ENCODE results near the gene RABGEF1. TPM values are rescaled to one million over a fixed set of nuclear protein-coding genes. Genes with fewer than 3 reads are reported as not detected.
"Not testable (repeated sequence)": the region's sequence is repeated elsewhere in the genome, so short reads cannot be mapped to it uniquely, and the experiment has no call there.

Gene RABGEF1
- total RNA-seq, 1 experiment from 2014 or later = 47.9 TPM

DNA sequence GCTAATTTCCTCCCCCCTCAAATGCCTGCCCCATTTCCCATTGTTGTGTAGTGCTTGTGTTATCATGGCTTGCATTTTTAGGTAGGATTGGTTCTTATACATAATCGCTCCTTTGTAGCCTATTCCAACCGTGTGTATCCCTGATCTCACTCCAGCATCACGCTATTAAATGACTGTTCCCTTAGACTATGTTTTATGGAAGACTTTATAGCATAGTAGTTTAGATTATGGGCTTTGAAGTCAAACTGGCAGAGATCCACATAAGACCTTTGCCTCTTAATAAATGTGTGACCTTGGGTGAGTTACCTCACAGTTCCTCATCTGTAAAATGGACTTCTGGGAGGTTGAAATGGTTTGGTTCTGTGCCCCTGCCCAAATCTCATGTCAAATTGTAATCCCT lies 5.4 kb upstream of the RABGEF1 start:
- DNase-seq (ENCODE audit: low spot score) = no peak

DNA sequence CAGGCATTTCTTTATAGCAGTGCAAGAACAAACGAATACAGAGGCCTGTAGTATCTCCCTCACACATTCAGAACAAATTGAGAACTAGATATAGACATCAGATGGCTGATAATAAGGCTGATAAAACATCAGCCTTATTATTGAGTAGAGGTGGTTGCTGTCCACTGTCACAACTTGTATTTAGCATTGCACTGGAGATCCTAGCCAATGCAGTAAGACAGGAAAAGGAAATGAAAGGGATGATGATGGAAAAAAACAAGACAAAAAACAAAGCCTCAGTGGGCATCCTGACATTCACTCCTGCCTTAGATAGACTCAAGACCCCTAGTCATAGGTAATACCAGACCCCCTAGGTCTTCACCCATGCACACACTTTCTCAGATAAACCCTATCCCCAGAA lies 4.7 kb upstream of the RABGEF1 start:
- DNase-seq (ENCODE audit: low spot score) = no peak

DNA sequence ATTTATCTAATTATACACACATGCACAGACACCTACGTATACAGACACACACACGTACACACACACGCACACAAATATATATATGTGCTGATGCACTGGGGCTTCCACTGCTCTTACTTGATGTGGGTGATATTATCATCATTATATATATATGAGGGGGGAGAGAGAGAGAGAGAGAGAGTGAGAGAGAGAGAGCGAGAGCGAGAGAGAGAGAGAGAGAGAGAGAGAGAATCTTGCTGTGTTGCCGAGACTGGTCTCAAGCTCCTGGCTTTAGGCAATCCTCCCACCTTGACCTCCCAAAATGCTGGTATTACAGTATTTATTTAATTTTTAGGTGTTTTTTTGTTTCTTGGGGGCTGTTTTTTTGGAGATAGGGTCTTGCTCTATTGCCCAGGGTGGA lies 3.6 kb upstream of the RABGEF1 start:
- DNase-seq (ENCODE audit: low spot score) = no peak

DNA sequence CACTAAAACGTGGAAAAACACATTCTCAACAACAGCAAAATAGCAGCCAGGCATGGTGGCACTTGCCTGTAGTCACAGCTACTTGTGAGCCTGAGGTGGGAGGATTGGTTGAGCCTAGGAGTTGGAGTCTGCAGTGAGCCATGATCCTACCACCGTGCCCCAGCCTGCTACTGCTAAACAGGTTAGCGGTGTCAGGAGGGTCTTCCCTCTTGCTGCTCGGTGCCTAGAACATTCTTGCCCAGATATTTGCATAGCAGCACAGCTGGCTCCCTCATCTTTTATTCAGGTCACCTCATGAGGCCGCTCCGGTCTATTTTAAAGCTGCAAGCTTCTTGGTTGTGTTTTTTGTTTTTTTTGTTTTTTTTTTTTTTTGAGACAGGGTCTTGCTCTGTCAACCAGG lies 2.9 kb upstream of the RABGEF1 start:
- no peak for DNase-seq (ENCODE audit: low spot score)

DNA sequence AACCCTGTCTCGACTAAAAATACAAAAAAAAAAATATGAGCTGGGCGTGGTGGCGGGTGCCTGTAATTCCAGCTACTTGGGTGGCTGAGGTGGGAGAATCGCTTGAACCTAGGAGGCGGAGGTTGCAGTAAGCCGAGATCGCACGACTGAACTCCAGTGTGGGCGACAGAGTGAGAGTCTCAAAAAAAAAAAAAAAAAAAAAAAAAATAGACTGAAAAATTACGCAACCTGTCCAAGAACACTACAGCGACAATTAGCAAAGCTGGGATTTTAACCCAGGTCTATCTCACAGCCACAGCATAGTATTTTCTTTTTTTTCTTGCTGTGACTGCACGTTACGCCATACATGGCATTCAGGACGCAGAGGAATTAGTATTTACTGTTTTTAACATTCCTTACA lies 1.1 kb upstream of the RABGEF1 start:
- no peak for DNase-seq (ENCODE audit: low spot score)

DNA sequence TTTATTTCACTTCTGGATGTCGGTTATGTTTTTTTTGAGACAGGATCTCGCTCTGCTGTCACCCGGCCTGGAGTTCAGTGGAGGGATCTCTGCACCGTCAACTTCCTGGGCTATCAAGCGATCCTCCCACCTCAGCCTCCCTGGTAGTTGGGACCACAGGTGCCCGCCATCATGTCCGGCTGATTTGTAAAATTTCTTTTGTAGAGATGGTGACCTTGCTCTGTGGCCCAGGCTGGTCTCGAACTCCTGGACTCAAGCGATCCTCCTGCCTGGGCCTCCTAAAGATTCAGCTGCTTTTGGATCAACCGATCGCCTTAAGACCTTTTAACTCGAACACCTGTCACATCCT lies 606 bp upstream of the RABGEF1 start:
- DNase-seq (ENCODE audit: low spot score) = no peak

DNA sequence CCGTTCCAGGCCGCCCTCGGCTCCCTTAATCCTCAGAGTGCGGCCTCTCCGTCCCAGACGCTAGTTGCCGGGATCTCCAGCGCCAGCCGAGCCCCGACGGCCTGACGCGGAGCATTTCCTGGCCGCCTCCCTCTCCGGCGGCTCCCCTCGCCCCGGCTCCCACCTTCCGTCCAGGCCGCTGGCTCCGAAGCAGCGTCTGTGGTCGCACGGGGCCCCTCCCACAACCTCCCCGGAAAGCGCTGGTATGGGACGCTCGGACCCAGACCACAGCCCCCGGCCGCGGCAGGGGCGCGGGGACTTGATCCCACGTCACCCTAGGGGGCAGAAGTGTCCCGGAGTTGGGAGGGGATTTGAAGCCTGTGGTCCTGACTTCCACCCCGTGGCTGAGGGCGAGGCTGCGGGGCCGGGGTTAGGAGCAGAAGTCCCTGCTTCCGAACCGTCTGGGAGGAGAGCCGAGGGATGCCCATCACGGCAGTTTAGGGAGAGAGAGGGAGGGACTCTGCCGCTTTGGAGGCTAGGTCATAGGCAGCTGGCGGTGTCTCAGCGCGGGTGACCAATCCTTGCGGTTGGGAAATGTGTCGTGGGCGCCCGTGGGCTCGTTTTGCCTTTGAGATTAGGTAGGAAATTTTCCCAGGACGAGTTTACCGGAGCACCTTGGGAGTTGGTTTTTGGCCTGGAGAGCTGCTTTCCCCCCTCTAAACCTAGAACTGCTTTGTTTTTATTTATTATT lies 612 bp downstream of the RABGEF1 start:
- peak; percentile 40 for DNase-seq (ENCODE audit: low spot score)

DNA sequence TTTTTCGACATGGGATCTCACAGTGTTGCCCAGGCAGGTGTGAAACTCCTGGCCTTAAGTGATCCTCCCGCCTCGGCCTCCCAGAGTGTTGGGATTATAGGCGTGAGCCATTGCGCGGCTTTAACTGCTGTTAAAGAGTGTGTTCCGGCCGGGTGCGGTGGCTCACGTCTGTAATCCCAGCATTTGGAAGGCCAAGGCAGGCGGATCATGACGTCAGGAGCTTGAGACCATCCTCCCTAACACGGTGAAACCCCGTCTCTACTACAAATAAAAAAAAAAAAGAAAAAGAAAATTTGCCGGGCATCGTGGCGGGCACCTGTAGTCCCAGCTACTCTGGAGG lies 1.1 kb downstream of the RABGEF1 start:
- peak; percentile 45 for DNase-seq (ENCODE audit: low spot score)

DNA sequence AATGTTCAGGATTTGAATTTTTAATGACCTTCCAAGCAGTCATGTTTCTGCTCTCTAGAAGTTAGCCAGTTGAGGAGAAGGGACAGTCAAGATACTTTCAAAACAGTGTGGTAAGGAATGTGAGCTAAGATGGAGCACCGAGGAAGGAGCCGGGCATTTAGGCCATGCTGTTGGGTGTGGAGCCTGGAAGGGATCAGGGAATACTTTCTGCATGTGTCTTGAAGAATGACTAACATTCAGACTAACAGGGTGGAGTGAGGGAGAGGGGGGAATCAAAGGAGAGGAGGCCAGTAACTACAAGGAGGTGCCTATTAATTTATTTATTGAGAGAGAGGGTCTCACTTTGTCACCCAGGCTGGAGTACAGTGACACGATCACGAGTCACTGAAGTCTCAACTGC lies 1.8 kb downstream of the RABGEF1 start:
- DNase-seq (ENCODE audit: low spot score) = peak; percentile 56

DNA sequence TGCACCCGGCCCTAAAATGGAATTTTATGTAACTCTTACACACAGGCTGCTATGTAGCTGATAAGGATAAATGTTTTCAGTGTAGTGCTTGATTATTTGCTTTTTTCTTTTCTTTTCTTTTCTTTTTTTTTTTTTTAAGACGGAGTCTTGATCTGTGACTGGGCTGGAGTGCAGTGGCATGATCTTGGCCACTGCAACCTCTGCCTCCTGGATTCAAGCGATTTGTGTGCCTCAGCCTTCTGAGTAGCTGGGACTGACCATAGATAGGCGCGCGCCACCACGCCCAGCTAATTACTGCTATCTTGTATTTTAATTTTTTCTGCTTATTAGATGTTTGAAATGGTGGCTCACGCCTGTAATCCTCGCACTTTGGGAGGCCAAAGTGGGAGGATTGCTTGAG lies 3.4 kb downstream of the RABGEF1 start:
- DNase-seq (ENCODE audit: low spot score) = no peak

DNA sequence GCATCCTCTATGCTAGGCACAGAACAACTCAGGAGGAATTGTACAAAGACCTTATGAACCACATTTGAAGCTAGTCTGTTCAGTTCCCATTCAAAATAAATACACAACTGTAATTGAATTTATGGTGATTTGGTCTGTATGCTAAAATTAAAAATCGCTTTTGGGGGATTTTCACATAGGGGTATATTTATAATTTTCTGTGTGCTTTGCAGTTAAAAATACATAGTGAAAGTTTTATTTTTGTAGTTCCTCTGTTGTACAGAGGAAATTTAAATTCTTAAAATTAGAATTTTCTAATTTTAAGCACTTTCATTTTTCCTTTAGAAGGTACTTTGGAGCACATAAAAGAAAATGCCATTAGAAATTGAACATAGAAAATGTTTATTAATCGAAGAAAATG lies 6.9 kb downstream of the RABGEF1 start:
- DNase-seq (ENCODE audit: low spot score) = no peak

DNA sequence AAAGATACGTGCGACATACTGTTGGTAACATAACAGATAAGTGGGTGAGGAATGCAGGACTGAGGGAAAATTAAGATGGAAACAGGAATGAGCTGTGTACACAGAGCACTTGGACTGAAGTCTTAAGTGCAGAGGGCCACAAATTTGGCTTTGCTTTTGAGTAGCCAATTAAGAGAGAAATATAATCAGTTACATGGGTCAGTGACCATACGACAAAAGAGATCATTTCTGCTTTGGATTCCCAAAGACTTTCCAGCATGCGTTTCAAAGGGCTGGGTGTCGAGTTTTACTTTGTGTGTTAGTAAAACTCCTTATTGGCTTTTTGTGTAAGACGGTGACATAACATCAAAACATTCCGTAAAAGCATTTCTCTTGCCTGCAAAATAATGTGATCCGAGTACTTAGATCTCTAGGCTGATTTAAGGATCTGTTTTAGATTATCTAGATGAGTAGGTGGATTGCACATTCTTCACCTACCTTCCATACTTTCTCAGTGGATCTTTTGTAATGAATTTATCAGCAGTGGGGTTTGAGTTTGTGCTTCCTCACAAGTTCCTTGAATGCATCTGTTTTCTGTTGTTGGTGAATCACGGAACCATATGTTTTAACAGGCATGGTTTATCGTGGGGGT lies 7.5 kb downstream of the RABGEF1 start:
- no peak for DNase-seq (ENCODE audit: low spot score)

DNA sequence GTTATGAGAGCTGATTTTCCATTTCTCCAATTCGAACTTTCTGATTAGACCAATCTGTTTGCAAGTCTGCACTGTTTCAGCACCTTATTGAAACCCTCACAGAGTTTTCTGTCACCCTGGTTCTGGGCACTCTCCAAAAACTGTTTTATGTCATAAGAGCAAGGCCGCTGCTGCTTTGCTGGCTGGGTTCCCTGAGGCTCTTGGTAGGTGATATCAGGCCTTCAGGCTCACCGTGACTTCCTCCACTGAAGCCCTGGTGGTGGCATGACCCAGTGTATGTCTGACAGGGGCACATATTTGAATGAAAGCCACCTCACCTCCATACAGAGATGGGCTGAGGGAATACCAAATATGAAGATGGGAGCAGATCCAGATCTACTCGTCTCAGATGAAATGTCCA lies 8.3 kb downstream of the RABGEF1 start:
- DNase-seq (ENCODE audit: low spot score) = no peak

DNA sequence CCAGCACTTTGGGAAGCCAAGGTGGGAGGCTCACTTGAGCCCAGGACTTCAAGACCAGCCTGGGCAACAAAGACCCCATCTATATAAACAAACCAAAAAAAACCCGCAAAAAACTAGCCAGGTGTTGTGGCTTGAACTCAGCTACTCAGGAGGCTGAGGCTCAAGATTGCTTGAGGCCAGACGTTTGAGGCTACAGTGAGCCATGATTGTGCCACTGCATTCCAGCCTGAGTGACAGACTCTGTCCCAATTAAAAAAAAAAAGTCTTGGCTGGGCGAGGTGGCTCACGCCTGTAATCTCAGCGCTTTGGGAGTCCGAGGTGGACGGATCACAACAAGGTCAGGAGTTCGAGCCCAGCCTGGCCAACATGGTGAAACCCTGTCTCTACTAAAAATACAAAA lies 11.4 kb downstream of the RABGEF1 start:
- no peak for DNase-seq (ENCODE audit: low spot score)

DNA sequence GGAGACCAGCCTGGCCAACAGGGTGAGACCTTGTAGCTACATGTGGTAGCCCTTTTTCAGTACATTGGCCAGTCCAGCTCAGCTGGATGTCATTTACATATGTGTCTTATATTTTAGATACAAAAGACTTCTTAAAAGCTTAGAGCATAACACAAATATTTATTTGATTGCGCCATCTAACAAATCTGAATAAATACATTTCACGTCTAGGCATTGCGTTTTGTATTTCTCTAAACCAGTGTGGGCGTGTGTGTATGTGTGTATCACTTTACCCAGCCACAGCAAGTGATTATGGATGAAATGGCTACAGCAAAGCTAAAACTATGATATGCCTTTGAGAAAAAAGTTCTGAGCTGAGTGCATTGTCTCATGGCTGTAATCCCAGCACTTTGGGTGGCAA lies 14.0 kb downstream of the RABGEF1 start:
- DNase-seq (ENCODE audit: low spot score) = no peak

DNA sequence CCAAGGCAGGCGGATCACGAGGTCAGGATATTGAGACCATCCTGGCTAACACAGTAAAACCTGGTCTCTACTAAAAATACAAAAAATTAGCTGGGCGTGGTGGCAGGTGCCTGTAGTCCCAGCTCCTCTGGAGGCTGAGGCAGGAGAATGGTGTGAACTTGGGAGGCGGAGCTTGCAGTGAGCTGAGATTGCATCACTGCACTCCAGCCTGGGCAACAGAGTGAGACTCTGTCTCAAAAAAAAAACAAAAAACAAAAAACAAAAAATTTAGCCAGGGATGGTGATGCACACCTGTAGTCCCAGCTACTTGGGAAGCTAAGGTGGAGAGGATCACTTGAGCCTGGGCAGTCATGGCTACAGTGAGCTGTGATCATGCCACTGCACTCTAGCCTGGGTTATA lies 14.5 kb downstream of the RABGEF1 start:
- not testable (repeated sequence) for DNase-seq (ENCODE audit: low spot score)

DNA sequence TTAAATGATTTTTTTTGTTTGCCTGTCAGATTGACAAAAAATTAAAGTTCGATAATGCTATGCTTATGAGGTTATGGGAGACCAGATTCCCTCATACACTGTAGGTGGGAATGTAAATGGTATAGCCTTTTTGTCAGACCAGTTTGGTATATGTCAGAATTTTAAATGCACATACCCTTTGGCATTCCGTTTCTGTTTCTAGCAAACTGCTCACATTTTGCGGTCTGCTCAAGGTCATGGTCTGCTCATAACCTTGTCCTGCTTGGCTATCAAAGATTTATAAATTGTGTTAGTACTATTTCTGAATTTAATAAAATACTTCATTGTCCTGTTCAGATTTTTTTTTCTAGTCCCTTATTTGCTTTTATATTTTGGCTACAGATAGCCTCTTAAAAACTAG lies 15.7 kb downstream of the RABGEF1 start:
- not testable (repeated sequence) for DNase-seq (ENCODE audit: low spot score)

DNA sequence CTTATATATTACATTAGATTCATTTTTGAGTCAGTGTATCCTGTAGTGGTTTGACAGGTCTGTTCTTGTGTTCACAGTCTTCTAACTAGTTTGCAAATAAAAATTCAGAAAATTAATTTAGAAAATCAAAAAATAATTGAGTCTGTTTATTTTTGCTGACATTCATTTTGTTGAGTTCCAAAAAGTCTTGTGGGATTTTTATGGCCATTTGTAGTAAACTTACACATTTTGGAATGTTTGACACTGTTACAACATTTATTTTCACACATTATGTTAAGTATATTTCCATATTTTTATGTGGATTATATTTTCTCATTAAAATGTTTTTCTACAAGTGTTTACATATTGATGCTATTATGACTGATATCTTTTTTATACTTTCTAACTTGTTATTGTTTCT lies 16.4 kb downstream of the RABGEF1 start:
- DNase-seq (ENCODE audit: low spot score) = no peak

DNA sequence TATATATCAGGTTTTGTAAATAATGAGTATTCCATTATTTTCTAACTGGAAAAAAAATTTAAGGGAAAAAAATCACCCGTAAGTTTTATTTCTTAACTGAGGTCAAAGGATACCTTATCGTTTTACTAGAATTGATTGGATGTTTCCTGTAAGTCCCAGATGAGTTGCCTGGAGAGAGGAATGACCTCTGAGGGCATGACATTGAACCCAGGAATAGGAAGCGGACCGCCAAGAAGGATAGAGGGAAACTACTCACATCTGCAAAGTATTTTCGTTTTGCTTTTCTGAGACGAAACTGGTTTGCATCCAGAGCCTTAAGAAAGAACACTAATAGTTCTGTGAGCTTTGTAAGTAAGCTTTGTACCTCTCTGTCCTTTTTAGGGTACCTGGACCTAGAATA lies 17.4 kb downstream of the RABGEF1 start:
- DNase-seq (ENCODE audit: low spot score) = no peak

DNA sequence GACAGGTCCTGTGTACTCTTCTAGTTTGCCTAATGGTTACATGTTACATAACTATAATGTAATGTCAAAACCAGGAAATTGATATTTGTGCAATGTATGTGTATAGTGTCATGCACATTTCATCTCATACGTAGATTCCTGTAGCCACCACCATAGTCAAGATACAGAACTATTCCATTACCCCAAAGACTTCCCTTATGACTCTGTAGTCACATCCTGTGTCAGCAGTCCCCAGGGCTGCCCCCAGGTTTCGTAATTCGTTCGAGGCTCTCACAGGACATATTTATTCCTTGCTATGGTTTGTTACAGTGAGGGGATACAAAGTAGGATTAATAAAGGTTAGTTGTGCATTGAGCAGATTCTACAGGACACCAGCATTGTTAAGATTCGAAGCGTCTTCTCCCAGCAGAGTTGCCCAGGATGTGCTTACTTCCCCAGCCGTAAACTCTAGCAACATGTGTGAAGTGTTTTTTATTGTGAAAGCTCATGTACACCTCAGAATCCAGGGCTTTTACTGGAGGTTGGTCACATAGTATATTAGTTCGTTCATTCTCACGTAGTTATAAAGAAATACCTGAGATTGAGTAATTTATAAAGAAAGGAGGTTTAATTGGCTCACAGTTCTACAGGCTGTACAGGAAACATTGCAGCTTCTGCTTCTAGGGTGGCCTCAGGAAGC lies 18.6 kb downstream of the RABGEF1 start:
- no peak for DNase-seq (ENCODE audit: low spot score)

DNA sequence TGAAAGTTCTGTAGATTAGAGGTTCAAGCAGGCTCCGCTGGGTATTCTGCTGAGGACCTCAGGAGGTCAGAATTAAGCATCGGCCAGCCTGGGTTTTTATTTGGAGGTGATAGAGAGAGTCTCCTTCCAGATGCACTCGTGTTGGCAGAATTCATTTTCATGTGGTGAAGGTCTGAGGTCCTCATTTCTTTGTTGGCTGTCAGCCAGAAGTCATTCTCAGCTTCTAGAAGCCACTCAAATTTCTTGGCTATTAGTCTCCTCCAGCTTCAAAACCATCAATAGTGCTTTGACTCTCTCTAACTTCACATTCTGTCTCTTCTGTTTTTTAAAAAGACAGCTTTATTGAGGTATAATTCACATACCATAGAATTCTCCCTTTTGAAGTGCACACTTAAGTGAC lies 22.6 kb downstream of the RABGEF1 start:
- DNase-seq (ENCODE audit: low spot score) = not testable (repeated sequence)

DNA sequence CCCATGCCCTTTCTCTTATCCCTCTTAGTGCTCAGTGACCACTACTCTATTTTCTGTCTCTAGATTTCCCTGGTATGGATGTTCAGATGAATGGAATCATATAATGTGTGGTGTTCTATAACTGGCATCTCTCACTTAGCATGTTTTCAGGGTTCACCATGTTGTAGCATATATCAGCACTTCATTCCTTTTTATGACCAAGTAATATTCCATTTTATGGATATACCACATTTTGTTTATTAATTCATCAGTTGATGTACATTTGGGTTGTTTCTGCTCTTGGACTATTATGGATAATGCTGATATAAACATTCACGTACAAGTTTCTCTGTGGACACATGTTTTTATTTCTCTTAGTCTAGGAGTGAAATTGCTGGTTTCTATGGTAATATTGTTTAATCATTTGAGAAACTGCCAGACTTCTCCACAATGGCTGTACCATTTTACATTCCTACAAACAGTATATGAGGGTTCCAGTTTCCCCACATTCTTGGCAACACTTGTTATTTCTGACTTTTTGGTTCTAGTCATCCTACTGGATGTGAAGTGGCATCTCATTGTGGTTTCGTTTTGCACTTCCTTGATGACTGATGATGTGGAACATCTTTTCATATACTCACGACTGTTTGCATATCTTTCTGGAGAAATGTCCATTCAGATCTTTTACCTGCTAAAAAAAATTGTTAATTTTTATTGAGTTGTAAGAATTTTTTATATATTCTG lies 23.3 kb downstream of the RABGEF1 start:
- DNase-seq (ENCODE audit: low spot score) = peak; percentile 30

DNA sequence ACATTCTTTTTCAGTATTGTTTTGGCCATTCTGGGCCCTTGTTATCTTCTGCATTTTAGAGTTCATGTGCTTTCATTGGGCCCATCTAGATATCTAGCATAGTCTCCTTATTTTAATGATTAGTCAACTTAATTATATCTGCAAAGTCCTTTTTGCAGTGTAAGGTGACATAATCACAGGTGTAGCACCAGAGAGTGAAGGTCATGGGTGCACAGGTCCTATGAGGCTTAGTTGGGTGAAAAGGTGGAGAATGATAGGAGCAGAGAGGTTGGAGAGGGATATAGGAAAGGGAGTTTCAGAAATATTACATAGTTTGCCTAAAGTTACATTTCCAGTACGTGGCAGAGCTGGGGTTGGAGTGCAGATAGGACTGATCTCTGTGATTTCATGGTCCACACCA lies 24.4 kb downstream of the RABGEF1 start:
- DNase-seq (ENCODE audit: low spot score) = not testable (repeated sequence)
